AG04449 (cell line): ENCODE data around the gene PADI3.

ENCODE experiments used
- CTCF ChIA-PET: fragments of 350-600 bp; formaldehyde crosslinking; extraction: SDS; loops from one replicate; lab custom pipeline; 2021; ENCODE audit warnings: antibody characterized with exemption; lab: Yijun Ruan, JAX
- POLR2A ChIA-PET: fragments of 400-600, 350-600 bp; formaldehyde crosslinking; extraction: SDS; loops from one replicate; lab custom pipeline; 2020; ENCODE audit warnings: antibody characterized with exemption, inconsistent platforms; lab: Yijun Ruan, JAX
- DNase-seq: peaks from one replicate; pipeline ENCODE4 v3.0.0-alpha.2; 2010; ENCODE audit warnings: low read depth, low spot score
- H3K4me3 ChIP-seq: 2 replicates; pipeline ENCODE4 v1.5.1; 2011; ENCODE audit warnings: low read depth, mild to moderate bottlenecking, control low read depth, low read length
- TF ChIP-seq, protein P1 (sequence below): IDR thresholded peaks from one replicate; pipeline ENCODE4 v1.5.1; 2011; ENCODE audit warnings: mild to moderate bottlenecking, moderate library complexity, low read length, control low read depth, inconsistent platforms; ENCODE audit not compliant: insufficient read depth; ENCODE audit errors: missing control alignments

PADI3 gene

GRCh38 chr1:17278996-17279830, 30.3 kb downstream of the PADI3 start:
- no peak overlapping the region for H3K4me3 ChIP-seq
- DNase-seq = no peak
- TF ChIP-seq, protein P1, sequence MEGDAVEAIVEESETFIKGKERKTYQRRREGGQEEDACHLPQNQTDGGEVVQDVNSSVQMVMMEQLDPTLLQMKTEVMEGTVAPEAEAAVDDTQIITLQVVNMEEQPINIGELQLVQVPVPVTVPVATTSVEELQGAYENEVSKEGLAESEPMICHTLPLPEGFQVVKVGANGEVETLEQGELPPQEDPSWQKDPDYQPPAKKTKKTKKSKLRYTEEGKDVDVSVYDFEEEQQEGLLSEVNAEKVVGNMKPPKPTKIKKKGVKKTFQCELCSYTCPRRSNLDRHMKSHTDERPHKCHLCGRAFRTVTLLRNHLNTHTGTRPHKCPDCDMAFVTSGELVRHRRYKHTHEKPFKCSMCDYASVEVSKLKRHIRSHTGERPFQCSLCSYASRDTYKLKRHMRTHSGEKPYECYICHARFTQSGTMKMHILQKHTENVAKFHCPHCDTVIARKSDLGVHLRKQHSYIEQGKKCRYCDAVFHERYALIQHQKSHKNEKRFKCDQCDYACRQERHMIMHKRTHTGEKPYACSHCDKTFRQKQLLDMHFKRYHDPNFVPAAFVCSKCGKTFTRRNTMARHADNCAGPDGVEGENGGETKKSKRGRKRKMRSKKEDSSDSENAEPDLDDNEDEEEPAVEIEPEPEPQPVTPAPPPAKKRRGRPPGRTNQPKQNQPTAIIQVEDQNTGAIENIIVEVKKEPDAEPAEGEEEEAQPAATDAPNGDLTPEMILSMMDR = no peak
- CTCF ChIA-PET = interaction anchor here (1.0 to 1.8 kb wide), 2 partner anchors 18 to 153 kb away, joined by 3 to 8 read pairs; no protein-coding TSS in a partner anchor
- POLR2A ChIA-PET = no interaction called here

DNA sequence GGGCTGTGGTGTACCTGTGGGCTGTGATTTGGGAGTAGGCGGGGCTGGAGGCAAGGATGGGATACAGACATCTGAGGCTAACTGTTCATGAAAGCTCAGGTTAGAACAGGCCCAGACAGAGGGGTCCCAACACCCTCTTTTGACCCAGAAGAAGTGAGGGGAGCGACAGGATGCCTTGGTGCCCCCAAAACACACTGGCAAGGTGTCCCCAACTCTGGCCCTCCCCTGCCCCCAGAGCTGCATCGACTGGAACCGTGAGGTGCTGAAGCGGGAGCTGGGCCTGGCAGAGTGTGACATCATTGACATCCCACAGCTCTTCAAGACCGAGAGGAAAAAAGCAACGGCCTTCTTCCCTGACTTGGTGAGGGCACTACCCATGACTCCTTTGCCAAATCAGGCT, 31.5 kb downstream of the PADI3 start:
- no peak overlapping the region for H3K4me3 ChIP-seq
- DNase-seq = no peak
- CTCF ChIA-PET = no interaction called here
- TF ChIP-seq, protein P1 = no peak
- POLR2A ChIA-PET = no interaction called here

DNA sequence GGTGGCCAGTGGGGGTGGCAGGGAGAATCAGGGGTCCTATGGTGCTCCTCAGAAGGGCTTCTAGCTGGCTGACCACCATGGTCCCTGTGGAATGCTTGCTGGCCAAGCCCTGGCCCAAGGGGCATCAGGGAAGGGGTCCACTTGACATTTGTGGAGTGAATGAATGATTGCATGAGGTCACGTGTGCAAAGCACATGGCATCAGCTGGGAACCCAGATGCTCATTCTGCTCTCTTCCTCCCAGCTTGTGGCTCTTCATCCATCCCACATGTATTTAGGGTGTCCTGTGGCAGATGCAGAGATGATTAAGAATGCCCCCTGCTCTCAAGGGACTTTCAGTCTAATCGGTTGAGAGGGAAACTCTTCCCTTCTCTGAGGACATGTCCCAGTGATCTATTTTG, 32.0 kb downstream of the PADI3 start:
- TF ChIP-seq, protein P1 = no peak
- no peak for DNase-seq
- ChIA-PET CTCF (interaction anchor here (1.1 kb wide), 1 partner anchor 7 kb away, joined by 3 read pairs; no protein-coding TSS in a partner anchor), POLR2A (no interaction called here)
- H3K4me3 ChIP-seq = no peak overlapping the region

GRCh38 chr1:17281775-17282181, 32.9 kb downstream of the PADI3 start:
- no peak for DNase-seq
- H3K4me3 ChIP-seq = no peak overlapping the region
- CTCF ChIA-PET = interaction anchor here (0.9 to 1.1 kb wide), 3 partner anchors 8 to 16 kb away, joined by 3 read pairs; no protein-coding TSS in a partner anchor
- POLR2A ChIA-PET = no interaction called here
- TF ChIP-seq, protein P1 = no peak

- no peak for DNase-seq
- H3K4me3 ChIP-seq = no peak overlapping the region
- ChIA-PET CTCF (interaction anchor here (1.0 to 5.8 kb wide), 2 partner anchors 8 to 17 kb away, joined by 3 to 37 read pairs; no protein-coding TSS in a partner anchor), POLR2A (no interaction called here)
- TF ChIP-seq, protein P1 = no peak
Measured at GRCh38 chr1:17282836-17283235, 33.9 kb downstream of the PADI3 start.

DNA sequence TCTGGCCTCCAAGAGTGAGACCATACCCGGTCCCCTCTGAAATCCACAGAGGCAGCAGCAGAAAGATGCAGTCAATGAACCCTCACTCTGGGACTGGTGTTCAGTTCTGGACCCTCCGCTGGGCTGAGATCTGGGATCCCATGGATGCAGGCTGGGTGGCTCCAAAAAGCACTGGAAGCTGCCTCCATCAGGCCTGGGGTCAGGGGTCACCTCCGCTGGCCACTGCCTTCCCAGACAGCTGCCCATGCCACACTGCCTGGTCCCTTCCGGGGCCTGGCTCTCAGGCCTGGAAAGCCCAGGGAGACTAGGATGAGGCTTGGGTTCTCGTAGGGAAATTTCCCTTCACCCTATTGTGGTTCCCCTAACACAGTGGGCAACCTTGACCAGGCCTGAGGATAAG, 37.7 kb downstream of the PADI3 start:
- no peak for DNase-seq
- no peak overlapping the region for H3K4me3 ChIP-seq
- ChIA-PET CTCF (interaction anchor here (1.0 to 5.8 kb wide), 3 partner anchors 12 to 224 kb away, joined by 3 to 37 read pairs (median 3); no protein-coding TSS in a partner anchor), POLR2A (no interaction called here)
- TF ChIP-seq, protein P1 = no peak
